Transverse colon (tissue), 4 donors: ENCODE data around the gene CTDP1. TPM values are rescaled to one million over a fixed set of nuclear protein-coding genes. Genes with fewer than 3 reads are reported as not detected.

Experiments used
- DNase-seq: peaks from one replicate; pipeline ENCODE4 v3.0.0-alpha.2; 2019
- H3K27ac ChIP-seq, 4 donors: fragments of 200-600 bp; sonication (generic); 2 replicates each; pipeline ENCODE4 v1.5.1; 2016 to 2018; ENCODE audit warnings: inconsistent platforms in 4 of 4
- H3K27me3 ChIP-seq: fragments of 200-600 bp; sonication (generic); 2 replicates; pipeline ENCODE4 v1.5.1; 2017; ENCODE audit warnings: inconsistent platforms
- H3K36me3 ChIP-seq, 4 donors: fragments of 200-600 bp; sonication (generic); 2 replicates each; pipeline ENCODE4 v1.5.1; 2017 to 2019; ENCODE audit warnings: inconsistent platforms in 4 of 4
- H3K4me1 ChIP-seq, 4 donors: fragments of 200-600 bp; sonication (generic); 2 replicates each; pipeline ENCODE4 v1.5.1; 2017 to 2020; ENCODE audit warnings: inconsistent platforms in 4 of 4
- H3K4me3 ChIP-seq, 4 donors: fragments of 200-600 bp; sonication (generic); 1 replicate in 1 of 4; 2 replicates in 3 of 4; pipeline versions ENCODE4 v1.5.1 to v1.6.1; 2017 to 2019; ENCODE audit warnings: inconsistent platforms in 4 of 4
- H3K9me3 ChIP-seq, 2 donors: fragments of 200-600 bp; sonication (generic); 2 replicates each; pipeline ENCODE4 v1.5.1; 2017 to 2019; ENCODE audit warnings: inconsistent platforms in 2 of 2
- EP300 ChIP-seq: sonication (generic); formaldehyde crosslinking; IDR thresholded peaks from one replicate; pipeline ENCODE4 v1.6.1; 2017; ENCODE audit warnings: antibody characterized with exemption, low read depth
- POLR2A ChIP-seq: fragments of 450-650 bp; IDR thresholded peaks from one replicate; pipeline ENCODE4 v1.6.1; 2016; ENCODE audit warnings: antibody characterized with exemption, mild to moderate bottlenecking, moderate library complexity
- POLR2AphosphoS5 ChIP-seq, 3 donors: sonication (generic); formaldehyde crosslinking; IDR thresholded peaks; one replicate each; pipeline ENCODE4 v1.6.1; 2016; ENCODE audit warnings: antibody characterized with exemption in 3 of 3
- WGBS, 2 donors: methylation state at CpG; one replicate each; pipeline ENCODE4 v1.1.5; 2018; ENCODE audit warnings: low coverage in 1 of 2; 5-methylcytosine and 5-hydroxymethylcytosine counted together
- in situ Hi-C, 4 donors: fragments of 200-750 bp; cut with MboI; loops; one replicate each; pipeline versions ENCODE4 v1.15.0 to v1.15.1; 2017; ENCODE audit warnings: low sequenced_read_pairs in 3 of 4, low pct_ligation_motif_present in 1 of 4, low pct_unique_long_range_greater_than_20kb in 1 of 4
- intact Hi-C: fragments of 100-400 bp; cut with DNase I; formaldehyde crosslinking; loops from one replicate; pipeline ENCODE4 v1.15.1; 2023; ENCODE audit warnings: low total_unique reads
- total RNA-seq, 4 donors: library from RNA; depleted of rRNA; stranded (reverse); fragments of >200 nt; gene quantifications; one replicate each; pipeline ENCODE4 v1.1.0, GENCODE V29; 2016
- TF ChIP-seq, protein P1 (sequence below), 5 experiments: fragments of 200-600 bp in 3 of 5; fragments of 450-650 bp in 2 of 5; sonication (generic) in 3 of 5; IDR thresholded peaks; 1 replicate in 2 of 5; 2 replicates in 3 of 5; pipeline ENCODE4 v1.5.1; 2016 to 2017; ENCODE audit warnings: antibody characterized with exemption in 5 of 5, inconsistent platforms in 3 of 5, mild to moderate bottlenecking in 2 of 5, moderate library complexity in 1 of 5

CTDP1 gene
- total RNA-seq, 4 donors from 2014 or later: 30.6 to 120 (median 49.3) TPM

DNA sequence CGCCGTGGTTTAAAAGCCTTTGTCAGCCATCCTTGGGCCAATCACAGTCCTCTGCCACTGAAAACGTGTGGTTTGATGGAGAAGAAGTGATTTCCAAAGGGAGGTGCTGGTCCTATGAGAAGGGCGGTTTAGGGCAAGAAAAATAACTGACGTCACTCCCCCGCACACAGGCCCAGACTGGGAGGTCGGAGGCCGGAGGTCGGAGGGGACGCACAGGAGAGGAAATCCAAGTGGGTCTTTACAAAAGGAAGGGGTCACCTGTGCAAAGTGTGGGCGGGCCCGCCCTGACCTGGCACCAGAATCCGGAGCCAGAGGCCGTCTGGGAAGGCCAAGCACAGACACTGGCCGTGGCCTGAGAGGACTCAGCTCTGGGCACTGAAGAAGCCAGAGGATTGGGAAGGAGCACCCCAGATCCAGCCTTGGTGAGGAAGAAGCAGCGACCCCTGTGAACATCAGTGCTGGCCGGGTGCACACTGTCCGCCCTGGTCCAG lies 100.1 kb downstream of the CTDP1 start:
- no peak for DNase-seq
- H3K27ac ChIP-seq: no peak overlapping the region
- intact Hi-C loops: no loop called here
- H3K36me3 ChIP-seq: no peaks in the 10 kb centered on the region
- WGBS, 2 donors: 84% methylated on average over 18 of the region's 18 CpGs; no CpG with 5 or more reads in 1 of the 2 donors
- no peak overlapping the region for H3K4me3 ChIP-seq
- H3K27me3 ChIP-seq: peaks cover 4% of the 10 kb centered on the region
- TF ChIP-seq EP300 (no peak), POLR2A (no peak), POLR2AphosphoS5 (IDR thresholded peaks at IDR 0.05) (no peak)
- TF ChIP-seq, protein P1, sequence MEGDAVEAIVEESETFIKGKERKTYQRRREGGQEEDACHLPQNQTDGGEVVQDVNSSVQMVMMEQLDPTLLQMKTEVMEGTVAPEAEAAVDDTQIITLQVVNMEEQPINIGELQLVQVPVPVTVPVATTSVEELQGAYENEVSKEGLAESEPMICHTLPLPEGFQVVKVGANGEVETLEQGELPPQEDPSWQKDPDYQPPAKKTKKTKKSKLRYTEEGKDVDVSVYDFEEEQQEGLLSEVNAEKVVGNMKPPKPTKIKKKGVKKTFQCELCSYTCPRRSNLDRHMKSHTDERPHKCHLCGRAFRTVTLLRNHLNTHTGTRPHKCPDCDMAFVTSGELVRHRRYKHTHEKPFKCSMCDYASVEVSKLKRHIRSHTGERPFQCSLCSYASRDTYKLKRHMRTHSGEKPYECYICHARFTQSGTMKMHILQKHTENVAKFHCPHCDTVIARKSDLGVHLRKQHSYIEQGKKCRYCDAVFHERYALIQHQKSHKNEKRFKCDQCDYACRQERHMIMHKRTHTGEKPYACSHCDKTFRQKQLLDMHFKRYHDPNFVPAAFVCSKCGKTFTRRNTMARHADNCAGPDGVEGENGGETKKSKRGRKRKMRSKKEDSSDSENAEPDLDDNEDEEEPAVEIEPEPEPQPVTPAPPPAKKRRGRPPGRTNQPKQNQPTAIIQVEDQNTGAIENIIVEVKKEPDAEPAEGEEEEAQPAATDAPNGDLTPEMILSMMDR (IDR thresholded peaks at IDR 0.05): no peak
- no peaks in the 10 kb centered on the region for H3K4me1 ChIP-seq
- in situ Hi-C loops: no loop called here
- no peaks in the 10 kb centered on the region for H3K9me3 ChIP-seq

DNA sequence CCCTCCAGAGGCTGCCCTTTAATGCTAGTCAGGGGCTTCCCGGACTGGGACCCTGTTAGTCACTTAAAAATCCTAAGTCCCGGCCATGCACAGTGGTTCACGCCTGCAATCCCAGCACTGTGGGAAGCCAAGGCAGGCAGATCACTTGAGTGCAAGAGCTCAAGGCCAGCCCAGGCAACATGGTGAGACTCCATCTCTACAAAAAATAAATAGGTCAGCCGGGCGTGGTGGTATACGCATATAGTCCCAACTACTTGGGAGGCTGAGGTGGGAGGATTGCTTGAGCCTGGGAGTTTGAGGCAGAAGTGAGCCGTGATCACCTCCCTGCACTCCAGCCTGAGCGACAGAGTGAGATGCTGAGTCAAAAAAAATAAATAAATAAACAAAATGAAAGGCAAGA lies 100.9 kb downstream of the CTDP1 start:
- Histone ChIP-seq H3K27ac (no peak overlapping the region), H3K9me3 (no peaks in the 10 kb centered on the region), H3K4me1 (no peaks in the 10 kb centered on the region), H3K27me3 (peaks cover 4% of the 10 kb centered on the region), H3K4me3 (no peak overlapping the region), H3K36me3 (no peaks in the 10 kb centered on the region)
- TF ChIP-seq EP300 (no peak), POLR2A (no peak), POLR2AphosphoS5 (IDR thresholded peaks at IDR 0.05) (no peak)
- TF ChIP-seq, protein P1 (IDR thresholded peaks at IDR 0.05): no peak
- intact Hi-C loops: no loop called here
- in situ Hi-C loops: no loop called here
- 80 to 90% methylated on average over 2 to 7 of the region's 8 CpGs for WGBS, 2 donors
- DNase-seq: peak; percentile 0

DNA sequence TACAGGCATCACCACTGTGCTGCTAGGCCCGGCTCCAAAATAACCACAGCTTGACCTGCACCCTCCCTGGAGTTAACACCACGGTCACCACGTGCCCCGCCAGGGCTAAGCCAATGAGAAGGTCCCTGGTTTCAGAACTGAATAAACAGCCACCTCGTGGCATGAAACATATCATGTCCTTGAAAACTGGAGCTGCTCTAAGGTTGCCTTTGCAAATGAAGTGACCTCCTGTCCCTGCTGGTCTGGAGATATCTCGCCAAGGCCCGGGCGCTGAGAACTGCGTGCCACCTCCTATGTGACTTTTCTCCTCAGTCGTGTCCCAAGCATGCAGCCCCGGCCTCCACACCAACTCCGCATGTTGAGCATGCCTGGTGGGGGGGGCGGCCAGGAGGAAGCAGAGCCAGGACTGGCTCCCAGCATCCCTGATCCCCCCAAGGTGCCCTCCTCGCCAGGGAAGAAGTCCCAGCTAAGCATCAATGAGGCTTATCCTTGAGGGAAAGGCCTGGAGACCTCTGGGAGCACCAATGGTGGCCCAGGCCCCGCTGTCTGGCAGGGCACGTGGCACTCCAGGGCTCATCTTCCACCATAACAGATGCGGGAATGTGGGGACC lies 101.8 kb downstream of the CTDP1 start:
- WGBS, 2 donors: 75 to 83% methylated on average over 2 to 17 of the region's 17 CpGs
- in situ Hi-C loops: no loop called here
- Histone ChIP-seq H3K9me3 (no peaks in the 10 kb centered on the region), H3K36me3 (no peaks in the 10 kb centered on the region), H3K27ac (no peak overlapping the region), H3K4me1 (no peaks in the 10 kb centered on the region), H3K27me3 (peaks cover 7% of the 10 kb centered on the region), H3K4me3 (no peak overlapping the region)
- peak; percentile 5 for DNase-seq
- intact Hi-C loops: no loop called here
- TF ChIP-seq, protein P1 (IDR thresholded peaks at IDR 0.05): no peak
- TF ChIP-seq EP300: no peak
- no peak for TF ChIP-seq POLR2AphosphoS5 (IDR thresholded peaks at IDR 0.05)
- no peak for TF ChIP-seq POLR2A

DNA sequence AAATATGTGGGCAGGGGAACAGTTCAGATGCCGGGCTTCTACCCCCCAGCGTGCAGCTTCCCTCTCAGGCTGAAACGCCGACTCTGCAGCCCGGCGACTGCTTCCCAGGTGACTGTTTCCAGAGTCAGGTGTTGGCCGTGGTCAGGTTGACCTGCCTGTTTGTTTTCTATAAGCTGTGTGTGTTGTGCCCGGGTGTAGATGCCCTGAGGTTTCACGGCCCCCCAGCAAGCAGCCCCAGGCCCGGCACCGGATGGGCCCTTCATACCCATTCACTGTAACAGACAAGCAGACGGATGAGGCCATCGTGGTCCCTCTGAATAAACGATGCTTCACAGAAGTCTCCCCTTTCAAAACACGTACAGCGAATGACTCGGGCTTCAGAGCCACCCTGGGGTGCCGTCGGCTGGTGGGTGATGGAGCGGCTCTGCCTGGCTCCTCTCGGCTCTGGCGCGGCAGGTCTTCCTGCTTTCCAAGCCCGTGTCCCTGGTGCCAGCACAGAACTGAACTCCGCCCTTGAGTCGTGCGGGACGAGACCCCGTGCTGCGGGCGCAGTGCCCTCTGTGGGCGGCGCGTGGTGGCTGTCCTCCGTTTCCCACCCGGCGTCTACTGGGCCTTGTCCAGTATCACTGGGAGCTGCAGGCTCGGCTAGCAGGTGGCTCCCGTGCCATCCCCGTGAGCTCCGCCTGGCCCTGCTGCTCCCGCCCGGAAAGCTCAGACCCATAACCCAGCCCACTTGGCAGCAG lies 103.1 kb downstream of the CTDP1 start:
- Histone ChIP-seq H3K4me3 (no peak overlapping the region), H3K27me3 (peaks cover 20% of the 10 kb centered on the region), H3K9me3 (no peaks in the 10 kb centered on the region), H3K36me3 (no peaks in the 10 kb centered on the region), H3K4me1 (no peaks in the 10 kb centered on the region), H3K27ac (no peak overlapping the region)
- 80 to 89% methylated on average over 2 to 42 of the region's 43 CpGs for WGBS, 2 donors
- in situ Hi-C loops: no loop called here
- TF ChIP-seq POLR2A (no peak), EP300 (no peak), POLR2AphosphoS5 (IDR thresholded peaks at IDR 0.05) (no peak)
- TF ChIP-seq, protein P1 (IDR thresholded peaks at IDR 0.05): no peak
- intact Hi-C loops: no loop called here
- peak; percentile 5 for DNase-seq
